Vagina (tissue), 2 donors: Measurements from ENCODE around the gene SALL1. TPM values are rescaled to one million over a fixed set of nuclear protein-coding genes. Genes with fewer than 3 reads are reported as not detected.

Source experiments
- DNase-seq, 2 donors: peaks; one replicate each; pipeline ENCODE4 v3.0.0-alpha.2; 2017; ENCODE audit errors: extremely low spot score in 2 of 2
- H3K27ac ChIP-seq: fragments of 200-600 bp; sonication (generic); one replicate; pipeline ENCODE4 v1.5.1; 2019
- H3K27me3 ChIP-seq: fragments of 200-600 bp; sonication (generic); one replicate; pipeline ENCODE4 v1.5.1; 2019
- H3K36me3 ChIP-seq, 2 donors: fragments of 200-600 bp; sonication (generic); one replicate each; pipeline ENCODE4 v1.5.1; 2017 to 2019
- H3K4me1 ChIP-seq: fragments of 200-600 bp; sonication (generic); one replicate; pipeline ENCODE4 v1.5.1; 2019
- H3K4me3 ChIP-seq, 2 donors: fragments of 200-600 bp; sonication (generic); 1 replicate in 1 of 2; 2 replicates in 1 of 2; pipeline ENCODE4 v1.5.1; 2016 to 2019
- H3K9me3 ChIP-seq: fragments of 200-600 bp; sonication (generic); one replicate; pipeline ENCODE4 v1.5.1; 2019
- POLR2A ChIP-seq, 2 donors: fragments of 450-650 bp; IDR thresholded peaks; one replicate each; pipeline ENCODE4 v1.6.1; 2017; ENCODE audit warnings: antibody characterized with exemption in 2 of 2, mild to moderate bottlenecking in 2 of 2, moderate library complexity in 2 of 2
- POLR2AphosphoS5 ChIP-seq, 2 donors: sonication (generic); formaldehyde crosslinking; IDR thresholded peaks; one replicate each; pipeline ENCODE4 v1.9.0; 2017; ENCODE audit warnings: antibody characterized with exemption in 2 of 2, mild to moderate bottlenecking in 2 of 2, low read depth in 1 of 2; ENCODE audit not compliant: insufficient read depth in 1 of 2
- intact Hi-C: fragments of 100-400 bp; cut with DNase I; formaldehyde crosslinking; loops from one replicate; pipeline ENCODE4 v1.15.1; 2023
- total RNA-seq: library from RNA; depleted of rRNA; stranded (reverse); fragments of >200 nt; gene quantifications from one replicate; pipeline ENCODE4 v1.2.3, GENCODE V29; 2016
- TF ChIP-seq, protein P1 (sequence below), 3 experiments: fragments of 450-650 bp in 2 of 3; fragments of 200-600 bp in 1 of 3; sonication (generic) in 1 of 3; IDR thresholded peaks; one replicate each; pipeline ENCODE4 v1.5.1; 2017 to 2019; ENCODE audit warnings: antibody characterized with exemption in 3 of 3, mild to moderate bottlenecking in 2 of 3, moderate library complexity in 2 of 3

SALL1 gene
- total RNA-seq, result 6.9 TPM

DNA sequence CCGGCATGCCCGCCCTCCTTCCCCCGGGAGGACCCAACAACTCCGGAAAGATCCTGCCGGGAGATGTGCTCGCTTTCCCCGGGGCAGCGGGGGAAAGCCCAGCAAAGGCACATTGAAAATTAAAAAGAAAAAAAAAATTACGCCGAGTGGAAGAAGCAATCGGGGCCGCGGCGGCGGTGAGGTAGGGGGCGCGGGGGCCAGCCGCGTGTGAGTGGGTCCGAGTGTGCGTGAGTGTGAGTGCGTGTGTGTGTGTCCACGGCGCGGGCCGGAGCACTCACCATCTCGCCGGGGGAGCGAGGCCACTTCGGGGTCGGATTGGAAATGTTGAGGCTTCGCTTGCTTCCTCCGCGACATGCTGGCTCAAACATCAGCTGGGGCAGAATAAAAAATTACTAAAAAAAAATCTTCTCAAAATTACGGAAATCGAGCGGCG lies at the start of gene SALL1:
Gene SALL1, minus strand, starts transcription at position 383 of the 433 bp plus-strand sequence. Its CDS starts 29 bp downstream, at position 354.
- Histone ChIP-seq H3K9me3 (no peaks in the 10 kb centered on the region), H3K27me3 (no peaks in the 10 kb centered on the region), H3K4me1 (peaks cover 10% of the 10 kb centered on the region), H3K36me3 (no peaks in the 10 kb centered on the region), H3K27ac (peak within 1 kb of the TSS; percentile 92), H3K4me3 (peak within 1 kb of the TSS; percentile 56 to 67)
- DNase-seq, result no peak
- TF ChIP-seq POLR2A (IDR thresholded peaks at IDR 0.05) (no peak), POLR2AphosphoS5 (IDR thresholded peaks at IDR 0.05; ENCODE audit: insufficient read depth in 1 of 2, low read depth in 1 of 2) (peak in 1 of 2 donors; percentile 62)
- TF ChIP-seq, protein P1, sequence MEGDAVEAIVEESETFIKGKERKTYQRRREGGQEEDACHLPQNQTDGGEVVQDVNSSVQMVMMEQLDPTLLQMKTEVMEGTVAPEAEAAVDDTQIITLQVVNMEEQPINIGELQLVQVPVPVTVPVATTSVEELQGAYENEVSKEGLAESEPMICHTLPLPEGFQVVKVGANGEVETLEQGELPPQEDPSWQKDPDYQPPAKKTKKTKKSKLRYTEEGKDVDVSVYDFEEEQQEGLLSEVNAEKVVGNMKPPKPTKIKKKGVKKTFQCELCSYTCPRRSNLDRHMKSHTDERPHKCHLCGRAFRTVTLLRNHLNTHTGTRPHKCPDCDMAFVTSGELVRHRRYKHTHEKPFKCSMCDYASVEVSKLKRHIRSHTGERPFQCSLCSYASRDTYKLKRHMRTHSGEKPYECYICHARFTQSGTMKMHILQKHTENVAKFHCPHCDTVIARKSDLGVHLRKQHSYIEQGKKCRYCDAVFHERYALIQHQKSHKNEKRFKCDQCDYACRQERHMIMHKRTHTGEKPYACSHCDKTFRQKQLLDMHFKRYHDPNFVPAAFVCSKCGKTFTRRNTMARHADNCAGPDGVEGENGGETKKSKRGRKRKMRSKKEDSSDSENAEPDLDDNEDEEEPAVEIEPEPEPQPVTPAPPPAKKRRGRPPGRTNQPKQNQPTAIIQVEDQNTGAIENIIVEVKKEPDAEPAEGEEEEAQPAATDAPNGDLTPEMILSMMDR (IDR thresholded peaks at IDR 0.05), result no peak
- intact Hi-C loops, result no loop called here

DNA sequence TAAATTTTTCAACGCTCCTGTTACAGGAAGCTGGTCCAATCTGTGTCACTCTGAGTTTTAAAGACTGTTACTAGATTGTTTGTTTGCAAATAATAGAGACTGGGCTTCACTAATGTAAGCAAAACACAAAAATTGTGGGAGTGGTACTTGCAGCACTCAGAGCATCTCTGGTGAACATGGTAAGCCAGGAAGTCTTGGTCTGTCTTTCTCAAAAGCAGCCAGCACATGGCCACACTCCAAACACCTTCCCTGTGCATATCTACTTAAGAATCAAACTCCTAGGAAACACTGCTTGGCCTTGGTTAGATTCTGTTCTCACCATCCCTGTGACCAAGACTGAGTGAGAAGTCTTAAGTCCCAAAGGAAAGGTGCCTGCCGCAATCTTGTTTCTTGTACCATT lies 49.7 kb upstream of the SALL1 start:
- Histone ChIP-seq H3K4me3 (no peak overlapping the region), H3K27me3 (no peaks in the 10 kb centered on the region), H3K36me3 (no peaks in the 10 kb centered on the region), H3K9me3 (no peaks in the 10 kb centered on the region), H3K4me1 (no peaks in the 10 kb centered on the region), H3K27ac (no peak overlapping the region)
- TF ChIP-seq POLR2AphosphoS5 (IDR thresholded peaks at IDR 0.05; ENCODE audit: insufficient read depth in 1 of 2, low read depth in 1 of 2) (no peak), POLR2A (IDR thresholded peaks at IDR 0.05) (no peak)
- TF ChIP-seq, protein P1 (IDR thresholded peaks at IDR 0.05), result no peak
- intact Hi-C loops, result no loop called here
- no peak for DNase-seq

DNA sequence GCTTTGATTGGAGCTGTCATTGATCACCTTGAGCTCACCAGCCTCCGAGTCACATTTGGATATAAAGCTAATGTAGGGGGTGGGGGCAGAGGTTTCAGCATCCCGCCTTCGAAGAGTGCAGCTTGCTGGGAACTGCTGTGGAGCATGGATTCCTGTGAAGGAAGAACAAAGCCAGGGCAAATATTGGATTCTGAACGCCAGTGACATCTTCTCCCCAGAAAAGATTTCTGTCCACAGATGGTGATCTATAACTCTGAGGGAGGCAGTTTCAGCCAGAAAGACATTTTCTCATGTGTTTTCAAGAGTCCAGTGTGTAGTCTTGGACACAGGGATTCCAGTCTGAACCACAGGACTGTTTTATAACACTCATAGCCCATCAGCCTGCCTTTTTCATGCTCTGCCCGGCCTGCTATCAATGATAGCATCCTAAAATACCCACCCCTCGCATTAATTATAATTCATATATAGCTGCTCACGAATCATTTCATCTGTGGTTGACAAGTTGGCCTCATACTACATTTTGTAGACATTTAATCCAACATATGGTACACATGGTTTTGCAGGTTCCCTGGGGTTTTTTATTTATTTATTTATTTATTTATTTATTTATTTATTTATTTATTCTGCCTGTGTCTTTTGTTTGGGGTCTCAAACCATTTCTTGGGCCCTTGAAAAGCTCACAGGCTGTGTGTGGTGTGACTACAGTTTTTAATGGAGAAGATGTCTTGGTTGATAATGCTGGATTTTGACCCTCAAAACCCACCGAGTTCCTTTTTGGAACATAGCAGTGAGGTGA lies 47.1 kb upstream of the SALL1 start:
- Histone ChIP-seq H3K36me3 (no peaks in the 10 kb centered on the region), H3K27me3 (no peaks in the 10 kb centered on the region), H3K4me1 (no peaks in the 10 kb centered on the region), H3K27ac (no peak overlapping the region), H3K9me3 (no peaks in the 10 kb centered on the region), H3K4me3 (no peak overlapping the region)
- no peak for DNase-seq
- intact Hi-C loops, result no loop called here
- TF ChIP-seq, protein P1 (IDR thresholded peaks at IDR 0.05), result no peak
- TF ChIP-seq POLR2A (IDR thresholded peaks at IDR 0.05) (no peak), POLR2AphosphoS5 (IDR thresholded peaks at IDR 0.05; ENCODE audit: insufficient read depth in 1 of 2, low read depth in 1 of 2) (no peak)

DNA sequence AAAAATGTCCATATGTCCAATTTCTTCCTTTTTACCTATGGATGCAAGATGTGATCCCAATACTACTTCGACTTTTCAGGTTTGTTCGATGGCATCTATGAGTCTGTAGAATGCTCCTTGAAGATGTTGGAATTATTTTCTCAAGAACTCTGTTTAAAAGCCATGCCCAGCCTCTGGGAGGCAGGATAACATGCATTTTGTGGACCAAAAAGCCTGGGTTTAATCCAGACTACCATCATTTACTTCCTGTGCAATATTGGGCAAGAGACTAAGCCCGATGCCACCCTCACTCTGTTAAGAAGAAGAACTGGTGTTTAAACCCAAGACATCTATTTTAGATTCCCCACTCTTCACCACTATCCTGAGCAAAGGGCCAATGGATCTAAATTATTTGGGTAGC lies 42.8 kb upstream of the SALL1 start:
- no peak for DNase-seq
- Histone ChIP-seq H3K27ac (no peak overlapping the region), H3K9me3 (no peaks in the 10 kb centered on the region), H3K27me3 (no peaks in the 10 kb centered on the region), H3K4me1 (no peaks in the 10 kb centered on the region), H3K36me3 (no peaks in the 10 kb centered on the region), H3K4me3 (no peak overlapping the region)
- TF ChIP-seq, protein P1 (IDR thresholded peaks at IDR 0.05), result no peak
- TF ChIP-seq POLR2A (IDR thresholded peaks at IDR 0.05), result no peak
- no peak for TF ChIP-seq POLR2AphosphoS5 (IDR thresholded peaks at IDR 0.05; ENCODE audit: insufficient read depth in 1 of 2, low read depth in 1 of 2)
- intact Hi-C loops, result no loop called here
